Cardiac muscle cell (in vitro differentiated cells and primary cell): ENCODE results near the gene HOTAIR. TPM values are rescaled to one million over a fixed set of nuclear protein-coding genes. Genes with fewer than 3 reads are reported as not detected.

Experiments used
- DNase-seq, 2 donors: peaks; one replicate each; pipeline versions ENCODE4 v3.0.0 to v3.0.0-alpha.2; 2010 to 2017; ENCODE audit warnings: low read depth in 1 of 2, low spot score in 1 of 2
- H3K27ac ChIP-seq: fragments of 200-600 bp; sonication (generic); 2 replicates; pipeline ENCODE4 v1.5.1; 2016
- H3K27me3 ChIP-seq: fragments of 200-600 bp; sonication (generic); 2 replicates; pipeline ENCODE4 v1.6.0; 2016; ENCODE audit warnings: control low read depth
- H3K36me3 ChIP-seq: fragments of 200-600 bp; sonication (generic); 2 replicates; pipeline ENCODE4 v1.5.1; 2016; ENCODE audit warnings: control low read depth
- H3K4me1 ChIP-seq: fragments of 200-600 bp; sonication (generic); 2 replicates; pipeline ENCODE4 v1.8.1; 2017; ENCODE audit warnings: low read depth, mild to moderate bottlenecking, mixed run types
- H3K4me3 ChIP-seq: fragments of 200-600 bp; sonication (generic); 2 replicates; pipeline ENCODE4 v1.5.1; 2016; ENCODE audit warnings: mild to moderate bottlenecking
- H3K9me3 ChIP-seq: fragments of 200-600 bp; sonication (generic); 2 replicates; pipeline ENCODE4 v1.5.1; 2017; ENCODE audit warnings: low read depth, mild to moderate bottlenecking, control low read depth
- polyA plus RNA-seq: library from polyadenylated mRNA; unstranded; fragments of >200 nt; fragmentation: Nextera tagmentation; extraction: Ambion mirVana; gene quantifications from 2 replicates; pipeline ENCODE4 v1.2.1, GENCODE V29; 2016
- total RNA-seq: library from RNA; depleted of rRNA; stranded (reverse); fragments of >200 nt; gene quantifications from 2 replicates; pipeline ENCODE4 v1.2.3, GENCODE V29; 2016
- TF ChIP-seq, protein P1 (sequence below): IDR thresholded peaks from 2 replicates; pipeline ENCODE4 v1.5.1; 2012; ENCODE audit warnings: low read depth, mild to moderate bottlenecking, low read length

The HOTAIR gene
- total and polyA plus RNA-seq, 2 experiments from 2014 or later, result not detected

DNA sequence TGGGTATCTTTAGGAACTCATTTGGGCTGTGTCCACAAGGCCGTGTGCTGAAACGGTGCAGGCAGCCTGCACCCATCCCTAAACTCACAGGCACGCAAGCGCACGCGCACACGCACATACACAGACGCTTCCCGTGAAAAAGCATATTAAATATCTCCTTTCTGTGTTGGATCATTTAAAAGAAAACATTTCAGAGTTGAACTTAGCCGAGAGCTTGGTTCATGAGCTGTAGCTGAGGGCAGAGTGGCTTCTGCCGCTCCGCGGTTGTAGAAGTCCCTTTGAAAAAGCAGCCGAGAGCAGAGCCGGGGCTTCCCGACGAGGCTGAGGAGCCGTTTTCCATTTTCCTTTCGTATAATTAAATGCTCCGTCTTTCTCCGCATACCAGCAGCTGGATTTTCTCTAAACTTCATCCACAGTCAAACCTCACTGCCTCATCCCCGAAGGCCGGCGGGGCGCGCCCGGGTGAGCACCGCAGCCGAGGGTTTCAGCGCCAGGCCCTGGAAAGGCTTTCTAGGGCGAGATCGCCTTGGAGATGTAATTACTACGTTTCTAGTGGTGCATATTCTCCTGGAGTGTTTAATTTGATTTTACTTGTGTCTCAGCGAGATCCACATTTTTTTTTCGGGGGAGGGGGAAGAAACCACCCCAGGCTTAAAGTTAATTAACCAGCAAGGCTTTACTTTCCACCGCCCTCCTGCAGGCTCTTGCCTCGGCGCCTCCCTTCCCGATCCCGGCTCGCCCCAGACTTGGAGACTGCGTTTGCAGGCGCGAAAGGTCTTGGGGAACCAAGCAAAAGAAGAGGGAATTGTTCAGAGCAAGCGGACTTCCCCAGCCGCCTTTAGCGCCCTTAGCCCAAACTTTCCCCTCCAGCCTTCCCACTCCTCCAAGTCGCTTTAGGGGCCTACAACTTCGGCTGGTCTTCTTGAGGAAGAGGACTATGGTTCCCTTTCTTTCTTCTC is 39.1 kb downstream of the HOTAIR start:
- Histone ChIP-seq H3K36me3 (no peaks in the 10 kb centered on the region), H3K4me1 (no peaks in the 10 kb centered on the region), H3K4me3 (no peak overlapping the region), H3K9me3 (no peaks in the 10 kb centered on the region), H3K27me3 (peaks cover 100% of the 10 kb centered on the region), H3K27ac (no peak overlapping the region)
- no peak for DNase-seq
- TF ChIP-seq, protein P1, sequence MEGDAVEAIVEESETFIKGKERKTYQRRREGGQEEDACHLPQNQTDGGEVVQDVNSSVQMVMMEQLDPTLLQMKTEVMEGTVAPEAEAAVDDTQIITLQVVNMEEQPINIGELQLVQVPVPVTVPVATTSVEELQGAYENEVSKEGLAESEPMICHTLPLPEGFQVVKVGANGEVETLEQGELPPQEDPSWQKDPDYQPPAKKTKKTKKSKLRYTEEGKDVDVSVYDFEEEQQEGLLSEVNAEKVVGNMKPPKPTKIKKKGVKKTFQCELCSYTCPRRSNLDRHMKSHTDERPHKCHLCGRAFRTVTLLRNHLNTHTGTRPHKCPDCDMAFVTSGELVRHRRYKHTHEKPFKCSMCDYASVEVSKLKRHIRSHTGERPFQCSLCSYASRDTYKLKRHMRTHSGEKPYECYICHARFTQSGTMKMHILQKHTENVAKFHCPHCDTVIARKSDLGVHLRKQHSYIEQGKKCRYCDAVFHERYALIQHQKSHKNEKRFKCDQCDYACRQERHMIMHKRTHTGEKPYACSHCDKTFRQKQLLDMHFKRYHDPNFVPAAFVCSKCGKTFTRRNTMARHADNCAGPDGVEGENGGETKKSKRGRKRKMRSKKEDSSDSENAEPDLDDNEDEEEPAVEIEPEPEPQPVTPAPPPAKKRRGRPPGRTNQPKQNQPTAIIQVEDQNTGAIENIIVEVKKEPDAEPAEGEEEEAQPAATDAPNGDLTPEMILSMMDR, result no peak

DNA sequence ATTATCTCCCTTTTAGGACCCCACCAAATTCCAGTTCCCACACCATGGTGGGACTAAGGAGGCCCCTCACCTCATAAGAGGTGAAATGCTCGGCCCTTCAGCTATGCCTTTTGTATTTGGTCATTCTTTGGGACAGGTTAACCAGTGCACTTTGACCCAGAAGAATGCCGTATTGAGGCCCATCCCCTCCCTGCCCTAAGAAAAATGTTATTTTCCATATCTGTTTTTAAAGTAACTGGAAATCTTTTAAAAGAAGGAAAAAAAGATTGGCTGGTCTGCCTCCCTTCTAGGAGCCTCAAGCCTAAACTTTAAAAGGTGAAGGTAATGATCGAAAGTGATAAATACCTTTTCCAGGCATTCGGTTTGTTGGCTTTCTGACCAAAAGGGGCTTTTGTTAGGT is 41.8 kb downstream of the HOTAIR start:
- DNase-seq, result no peak
- Histone ChIP-seq H3K4me1 (no peaks in the 10 kb centered on the region), H3K36me3 (no peaks in the 10 kb centered on the region), H3K27ac (no peak overlapping the region), H3K27me3 (peaks cover 100% of the 10 kb centered on the region), H3K4me3 (no peak overlapping the region), H3K9me3 (no peaks in the 10 kb centered on the region)
- TF ChIP-seq, protein P1, result no peak

DNA sequence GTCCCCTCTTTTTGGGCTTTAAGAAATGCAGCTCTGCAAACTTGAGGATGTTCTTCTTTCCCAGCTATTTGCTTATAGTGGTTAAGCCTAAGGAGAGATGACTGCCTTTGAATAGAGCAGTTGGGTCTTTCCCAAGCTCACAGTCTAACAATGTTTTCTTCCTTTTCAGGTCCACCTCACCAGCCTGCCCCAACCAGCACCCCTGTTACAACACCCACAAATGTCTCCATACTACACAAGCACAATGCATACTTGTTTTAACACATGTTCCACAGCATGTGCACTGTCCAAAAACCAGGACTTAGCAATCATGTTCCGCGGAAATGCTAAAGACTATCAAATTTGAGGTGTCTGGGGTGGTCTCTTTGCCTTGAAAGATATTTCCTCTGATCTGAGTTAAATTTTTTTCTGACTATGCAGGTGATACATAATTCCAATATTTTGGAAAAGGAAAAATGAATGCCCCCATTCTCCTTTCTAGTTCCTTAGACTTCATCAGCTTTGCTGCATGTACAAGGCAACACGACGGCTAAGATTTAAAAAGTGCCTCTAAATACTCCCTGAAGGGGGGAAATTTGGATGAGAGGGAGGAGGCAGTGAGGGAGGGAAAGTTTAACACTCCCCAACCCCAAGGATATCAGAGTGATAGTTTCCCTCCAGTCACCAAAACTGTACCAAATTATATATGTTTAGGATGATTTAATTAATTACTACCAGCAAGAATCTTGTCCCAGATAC is 42.7 kb downstream of the HOTAIR start:
- H3K27ac ChIP-seq, result no peak overlapping the region
- H3K4me1 ChIP-seq, result no peaks in the 10 kb centered on the region
- peaks cover 100% of the 10 kb centered on the region for H3K27me3 ChIP-seq
- no peak for DNase-seq
- H3K4me3 ChIP-seq, result no peak overlapping the region
- H3K36me3 ChIP-seq, result no peaks in the 10 kb centered on the region
- H3K9me3 ChIP-seq, result no peaks in the 10 kb centered on the region
- TF ChIP-seq, protein P1, result no peak

DNA sequence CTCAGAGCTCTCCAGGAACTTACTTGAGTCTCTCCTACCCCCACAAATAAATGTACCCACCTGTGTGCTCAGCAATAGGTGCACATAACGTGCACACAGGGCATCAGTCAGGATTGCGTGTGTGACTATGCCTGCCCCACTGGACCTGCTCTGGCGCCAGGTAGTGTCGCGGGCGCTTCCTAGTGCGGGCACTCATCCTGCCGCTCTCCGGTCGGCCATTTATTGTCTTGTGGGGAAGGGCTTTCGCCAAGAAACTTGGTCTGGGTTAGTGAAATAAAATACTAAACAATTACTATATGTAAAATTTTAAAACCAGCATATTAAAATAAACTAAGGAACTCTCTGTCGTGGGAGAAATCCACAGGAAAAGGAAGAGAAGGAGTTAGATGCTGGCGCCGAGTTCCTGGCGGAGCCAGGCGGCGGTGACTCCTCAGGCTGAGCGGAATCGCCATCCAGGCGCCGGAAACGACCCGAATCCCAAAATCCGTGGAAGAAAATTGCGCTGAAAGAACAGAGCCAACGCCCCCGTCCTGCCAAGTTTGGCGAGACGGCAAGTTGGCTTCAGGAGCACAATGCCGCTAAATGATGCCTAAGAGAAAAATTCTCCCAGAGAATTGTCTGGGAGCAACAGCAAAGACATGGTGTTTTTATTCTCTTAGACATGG is 44.0 kb downstream of the HOTAIR start:
- Histone ChIP-seq H3K27ac (no peak overlapping the region), H3K36me3 (no peaks in the 10 kb centered on the region), H3K27me3 (peaks cover 100% of the 10 kb centered on the region), H3K9me3 (no peaks in the 10 kb centered on the region), H3K4me3 (no peak overlapping the region), H3K4me1 (no peaks in the 10 kb centered on the region)
- DNase-seq, result no peak
- TF ChIP-seq, protein P1, result no peak

DNA sequence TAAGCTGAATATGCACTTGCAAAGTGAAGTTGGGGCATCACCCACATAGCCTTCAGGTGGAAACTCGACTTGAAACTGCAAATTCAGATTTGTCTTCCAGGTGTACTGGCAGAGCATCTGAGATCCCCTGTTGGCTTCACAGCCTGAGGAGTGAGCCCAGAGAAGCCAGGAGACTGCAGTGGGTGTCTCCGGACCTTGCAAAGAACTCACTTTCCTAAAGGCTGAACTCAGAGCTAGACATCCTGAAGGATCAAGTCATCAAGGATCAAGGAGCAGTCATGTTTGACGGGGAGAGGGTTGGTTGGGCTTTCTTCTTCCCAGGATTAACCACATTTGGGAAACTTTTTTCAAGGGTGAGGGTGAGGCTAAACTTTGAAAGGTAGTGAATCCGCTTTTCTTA is 45.2 kb downstream of the HOTAIR start:
- Histone ChIP-seq H3K27ac (no peak overlapping the region), H3K4me3 (no peak overlapping the region), H3K4me1 (no peaks in the 10 kb centered on the region), H3K27me3 (peaks cover 100% of the 10 kb centered on the region), H3K9me3 (no peaks in the 10 kb centered on the region), H3K36me3 (no peaks in the 10 kb centered on the region)
- TF ChIP-seq, protein P1, result no peak
- DNase-seq, result no peak
